AG04449 (cell line): ENCODE measurements around the gene NCKAP5L.
A peak's percentile ranks its signal among the peaks of the same experiment; 100 is the strongest.
"Not testable (repeated sequence)": the region's sequence is repeated elsewhere in the genome, so short reads cannot be mapped to it uniquely, and the experiment has no call there.

Source experiments
- CTCF ChIA-PET: fragments of 350-600 bp; formaldehyde crosslinking; extraction: SDS; loops from one replicate; lab custom pipeline; 2021; ENCODE audit warnings: antibody characterized with exemption; lab: Yijun Ruan, JAX
- POLR2A ChIA-PET: fragments of 400-600, 350-600 bp; formaldehyde crosslinking; extraction: SDS; loops from one replicate; lab custom pipeline; 2020; ENCODE audit warnings: antibody characterized with exemption, inconsistent platforms; lab: Yijun Ruan, JAX
- DNase-seq: peaks from one replicate; pipeline ENCODE4 v3.0.0-alpha.2; 2010; ENCODE audit warnings: low read depth, low spot score
- H3K4me3 ChIP-seq: 2 replicates; pipeline ENCODE4 v1.5.1; 2011; ENCODE audit warnings: low read depth, mild to moderate bottlenecking, control low read depth, low read length
- CTCF ChIP-seq: IDR thresholded peaks from one replicate; pipeline ENCODE4 v1.5.1; 2011; ENCODE audit warnings: mild to moderate bottlenecking, moderate library complexity, low read length, control low read depth, inconsistent platforms; ENCODE audit not compliant: insufficient read depth; ENCODE audit errors: missing control alignments

Gene NCKAP5L

GRCh38 chr12:49866859-49867569 is 38.8 kb upstream of the NCKAP5L start:
- CTCF ChIA-PET = interaction anchor here (0.6 to 12.1 kb wide), 57 partner anchors 9 to 207 kb away, joined by 3 to 121 read pairs (median 5); partner anchors contain the start of genes AQP5, BCDIN3D, NCKAP5L and TMBIM6
- POLR2A ChIA-PET = no interaction called here
- TF ChIP-seq CTCF = peak; percentile 96
- no peak overlapping the region for H3K4me3 ChIP-seq
- no peak for DNase-seq

- DNase-seq = no peak
- TF ChIP-seq CTCF = no peak
- ChIA-PET CTCF (interaction anchor here (0.8 to 12.1 kb wide), 20 partner anchors 10 to 204 kb away, joined by 3 to 121 read pairs (median 21); partner anchors contain the start of gene BCDIN3D), POLR2A (no interaction called here)
- no peak overlapping the region for H3K4me3 ChIP-seq
Measured at GRCh38 chr12:49865782-49866135, 37.5 kb upstream of the NCKAP5L start.

- H3K4me3 ChIP-seq = no peak overlapping the region
- ChIA-PET CTCF (interaction anchor here (0.8 to 12.1 kb wide), 15 partner anchors 9 to 205 kb away, joined by 3 to 121 read pairs (median 20); partner anchors contain the start of gene BCDIN3D), POLR2A (no interaction called here)
- TF ChIP-seq CTCF = no peak
- no peak for DNase-seq
Measured at GRCh38 chr12:49865109-49865781, 37.0 kb upstream of the NCKAP5L start.

GRCh38 chr12:49864798-49865090 is 36.5 kb upstream of the NCKAP5L start:
- DNase-seq = no peak
- POLR2A ChIA-PET = no interaction called here
- no peak for TF ChIP-seq CTCF
- no peak overlapping the region for H3K4me3 ChIP-seq
- CTCF ChIA-PET = interaction anchor here (1.0 to 12.1 kb wide), 11 partner anchors 9 to 205 kb away, joined by 3 to 121 read pairs (median 17); partner anchors contain the start of gene BCDIN3D

GRCh38 chr12:49863946-49864797 is 36.0 kb upstream of the NCKAP5L start:
- no peak for TF ChIP-seq CTCF
- H3K4me3 ChIP-seq = no peak overlapping the region
- POLR2A ChIA-PET = no interaction called here
- DNase-seq = no peak
- CTCF ChIA-PET = interaction anchor here (0.7 to 12.1 kb wide), 11 partner anchors 8 to 206 kb away, joined by 3 to 121 read pairs (median 17); partner anchors contain the start of gene BCDIN3D

GRCh38 chr12:49860921-49861320 is 32.7 kb upstream of the NCKAP5L start:
- H3K4me3 ChIP-seq, POLR2A ChIA-PET, CTCF ChIA-PET, DNase-seq: not testable (repeated sequence)

- POLR2A ChIA-PET = interaction anchor here (0.6 kb wide), 1 partner anchor 152 kb away, joined by 3 read pairs; no protein-coding TSS in a partner anchor
- CTCF ChIA-PET = interaction anchor here (0.6 to 5.8 kb wide), 3 partner anchors 11 to 182 kb away, joined by 3 to 47 read pairs (median 3); no protein-coding TSS in a partner anchor
- DNase-seq, H3K4me3 ChIP-seq: not testable (repeated sequence)
Measured at GRCh38 chr12:49855890-49856289, 27.7 kb upstream of the NCKAP5L start.
